HG03280 (cell line): ENCODE data around the gene MMP1.

Source experiments
- ATAC-seq: cut with Tn5 transposase; IDR thresholded peaks from one replicate; pipeline ENCODE4 v1.9.1; 2021; ENCODE audit warnings: mild to moderate bottlenecking, moderate library complexity; ENCODE audit not compliant: unreplicated experiment

Gene MMP1

GRCh38 chr11:102798012-102798746, at the start of gene MMP1:
Gene MMP1 (minus strand): TSS chr11:102798160. CDS start chr11:102798092, 68 bp downstream.
- no peak for ATAC-seq

DNA sequence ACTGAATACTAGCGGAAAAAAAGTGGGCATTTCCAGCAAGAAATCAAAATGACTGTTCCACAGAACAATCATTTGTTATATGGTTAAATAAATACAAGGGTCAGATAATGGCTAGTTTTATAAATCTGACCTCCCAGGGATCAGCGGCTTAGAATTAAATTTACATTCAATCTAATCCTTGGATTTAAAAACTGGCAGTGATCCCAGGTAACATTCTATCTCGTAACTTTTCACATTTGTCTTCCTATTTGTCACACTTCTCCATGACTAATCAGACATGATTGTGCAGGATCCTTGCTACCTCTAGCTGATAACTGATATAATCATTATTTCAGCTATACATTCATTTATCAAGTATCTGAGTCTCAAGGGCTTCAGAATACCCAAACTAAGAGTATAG, 48.3 kb upstream of the MMP1 start:
- no peak for ATAC-seq

DNA sequence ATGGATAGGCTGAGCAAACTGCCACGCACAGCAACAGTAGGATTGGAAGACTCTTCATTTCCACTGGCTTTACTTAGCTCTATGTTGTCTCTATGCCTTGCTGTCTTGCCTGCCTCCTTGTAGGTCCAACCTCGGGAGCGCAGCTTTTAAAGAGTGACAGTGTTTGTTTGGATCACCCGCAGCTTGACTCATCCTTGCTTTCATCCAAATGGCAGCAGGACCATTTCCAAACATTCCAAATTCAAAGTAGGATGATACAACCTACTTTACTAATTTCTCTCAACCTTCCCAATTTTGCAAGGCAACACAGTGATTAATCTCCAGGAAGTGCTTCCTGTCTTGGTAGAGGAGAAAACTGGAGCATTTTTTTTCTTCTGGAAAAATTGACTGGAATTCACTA, 45.5 kb upstream of the MMP1 start, which contains the start of gene MMP3:
MMP3 (minus strand) TSS at position 121 of the 400 bp plus-strand sequence; CDS start at position 58, 63 bp downstream.
- no peak for ATAC-seq

GRCh38 chr11:102842930-102843329, 45.0 kb upstream of the MMP1 start:
- ATAC-seq = no peak

GRCh38 chr11:102840018-102840417, 42.1 kb upstream of the MMP1 start:
- ATAC-seq = no peak

DNA sequence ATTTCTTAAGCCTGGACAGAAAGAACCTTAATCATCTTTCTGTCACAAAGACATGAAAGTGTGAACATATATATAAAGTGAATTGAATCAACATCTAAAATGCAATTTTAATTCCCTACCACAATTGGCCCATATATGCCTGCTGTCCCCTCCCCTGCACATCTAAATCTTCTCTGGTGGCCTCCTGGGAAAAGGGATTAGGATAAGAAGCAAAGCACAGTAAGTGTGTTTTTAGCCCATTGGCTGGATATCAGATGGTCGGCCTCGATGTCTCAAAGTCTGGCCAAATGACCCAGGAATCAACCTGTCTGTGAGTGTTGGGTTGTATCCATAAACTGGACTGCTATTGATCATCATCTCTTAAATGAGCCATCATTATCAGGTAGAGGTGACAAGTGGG, 39.7 kb upstream of the MMP1 start:
- ATAC-seq = no peak

DNA sequence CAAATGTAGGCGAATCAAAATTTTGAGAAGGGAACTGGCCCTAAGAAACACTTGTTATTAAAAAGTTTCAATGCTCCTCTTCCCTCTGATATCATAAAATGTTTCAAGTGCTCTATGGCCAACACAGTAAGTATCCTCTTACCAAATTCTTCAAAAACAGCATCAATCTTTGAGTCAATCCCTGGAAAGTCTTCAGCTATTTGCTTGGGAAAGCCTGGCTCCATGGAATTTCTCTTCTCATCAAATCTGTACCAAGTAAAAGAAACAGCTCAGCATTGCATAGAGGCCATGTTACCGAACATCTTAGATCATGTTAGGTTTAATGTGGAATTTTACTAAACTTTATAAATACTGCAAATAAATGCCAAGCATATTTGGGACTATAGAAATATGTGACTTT, 39.2 kb upstream of the MMP1 start:
- no peak for ATAC-seq

GRCh38 chr11:102836290-102836875, 38.4 kb upstream of the MMP1 start:
- no peak for ATAC-seq

DNA sequence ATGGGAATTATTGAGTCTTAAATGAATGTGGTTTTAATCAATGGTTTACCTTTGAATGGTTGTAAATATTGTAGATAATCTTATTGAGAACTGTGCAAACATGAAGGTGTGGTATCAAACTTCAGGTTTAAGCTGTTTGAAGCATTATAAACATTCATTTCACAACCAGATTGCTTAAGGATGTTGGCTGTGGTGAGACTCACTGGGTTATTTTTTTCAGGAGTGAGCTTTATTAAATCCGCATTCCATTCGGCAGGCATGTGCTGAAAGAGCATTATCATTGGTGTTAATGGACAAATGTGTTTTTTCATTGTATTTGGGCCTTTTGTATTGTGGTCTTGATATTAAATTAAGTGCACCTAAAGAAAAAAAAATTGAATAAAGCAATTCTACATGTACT, 35.8 kb upstream of the MMP1 start:
- no peak for ATAC-seq

GRCh38 chr11:102832612-102833011, 34.7 kb upstream of the MMP1 start:
- no peak for ATAC-seq

GRCh38 chr11:102831489-102832440, 33.8 kb upstream of the MMP1 start:
- no peak for ATAC-seq

- no peak for ATAC-seq
Measured at GRCh38 chr11:102831128-102831488, 33.1 kb upstream of the MMP1 start.

- no peak for ATAC-seq
Measured at GRCh38 chr11:102830001-102830727, 32.2 kb upstream of the MMP1 start.

DNA sequence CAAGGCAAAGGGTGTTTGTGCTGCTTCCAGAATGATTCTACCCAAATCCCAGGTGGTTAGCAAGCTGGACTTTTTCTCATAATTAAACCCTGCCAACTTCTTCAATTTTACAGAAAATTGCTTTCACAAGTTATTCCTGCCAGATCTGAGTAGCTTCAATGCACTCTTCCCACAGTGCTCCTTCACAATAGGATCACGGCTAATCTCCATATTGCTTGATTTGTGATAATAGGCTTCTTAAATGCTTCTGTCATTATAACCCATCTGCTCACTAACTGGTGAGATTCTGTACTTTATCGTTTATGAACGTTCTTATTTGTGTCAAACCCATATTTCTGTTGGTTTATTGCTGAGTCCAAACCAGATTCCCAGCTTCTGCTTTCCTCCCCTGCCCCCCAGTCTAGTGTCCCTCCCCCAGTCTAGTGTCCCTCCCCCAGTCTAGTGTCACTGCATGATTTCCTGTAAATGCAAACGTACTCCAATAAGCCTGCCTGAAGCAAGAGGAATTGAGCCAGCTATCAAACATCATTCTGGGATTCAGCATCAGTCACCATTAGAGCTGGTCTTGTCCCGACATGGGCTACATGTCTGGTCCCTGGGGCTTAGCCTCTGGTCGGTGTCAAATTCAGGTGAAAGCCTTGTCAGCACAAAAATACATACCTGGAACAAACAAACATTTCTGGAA, 31.5 kb upstream of the MMP1 start:
- ATAC-seq = no peak

DNA sequence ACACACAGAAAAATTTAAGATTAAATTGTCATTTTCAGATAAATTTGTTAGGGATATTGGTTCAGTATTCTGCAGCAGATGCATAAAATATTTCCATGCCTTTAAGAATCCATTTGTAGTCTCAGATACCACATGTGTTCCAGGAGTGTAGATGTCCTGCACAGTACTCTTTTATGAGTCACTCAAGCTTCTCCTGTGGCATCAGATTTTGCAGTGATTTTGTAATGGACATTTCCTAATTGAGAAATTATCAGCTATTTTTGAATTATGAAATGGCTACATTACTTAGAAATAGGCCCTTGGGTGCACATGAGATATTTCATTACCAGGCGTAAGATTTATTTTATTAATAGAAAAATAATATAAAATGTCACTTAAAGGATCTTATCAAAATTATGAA, 26.6 kb upstream of the MMP1 start:
- no peak for ATAC-seq

- ATAC-seq = no peak
Measured at GRCh38 chr11:102819491-102819890, 21.5 kb upstream of the MMP1 start.

DNA sequence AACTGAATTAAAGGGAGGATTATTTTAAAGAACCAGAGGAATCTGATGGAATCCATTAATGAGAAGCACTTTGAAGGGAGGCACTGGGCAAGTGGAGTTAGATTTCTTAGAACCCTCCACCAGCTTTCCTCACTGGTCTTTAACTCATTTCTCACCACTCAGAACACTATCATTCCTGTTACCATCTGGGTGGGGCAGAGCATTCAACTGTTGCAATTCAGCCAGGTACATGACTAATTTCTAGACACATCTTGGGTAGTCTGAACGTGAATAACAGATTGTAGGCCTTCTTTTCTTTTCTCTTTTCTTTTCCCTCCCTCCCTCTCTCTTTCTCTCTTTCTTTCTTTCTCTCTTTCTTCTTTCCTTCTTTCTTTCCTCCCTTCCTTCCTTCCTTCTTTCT, 15.5 kb upstream of the MMP1 start:
- no peak for ATAC-seq

DNA sequence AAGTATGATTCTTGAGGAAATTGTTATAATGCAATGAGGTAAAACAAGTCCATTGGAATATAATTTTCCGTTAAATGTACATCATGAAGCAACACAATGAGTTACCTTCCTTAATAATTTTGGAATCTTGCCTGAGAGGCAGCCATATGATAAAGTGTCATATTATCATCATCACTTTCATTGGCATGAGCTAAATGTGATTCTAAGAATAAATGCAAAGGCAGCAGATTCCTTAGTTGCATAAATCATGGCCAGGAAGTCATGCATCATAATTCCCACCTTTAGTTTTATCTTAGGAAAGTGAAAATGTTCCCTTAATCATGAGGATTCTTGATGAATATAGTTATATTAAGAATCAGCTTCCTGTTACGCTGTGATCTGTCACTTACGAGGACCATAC, 14.2 kb upstream of the MMP1 start:
- no peak for ATAC-seq

- no peak for ATAC-seq
Measured at GRCh38 chr11:102810950-102811660, 13.1 kb upstream of the MMP1 start.

- ATAC-seq = no peak
Measured at GRCh38 chr11:102809971-102810370, 12.0 kb upstream of the MMP1 start.
